ENCODE results near the gene WDFY2. TPM values are rescaled to one million over a fixed set of nuclear protein-coding genes. Genes with fewer than 3 reads are reported as not detected.

WDFY2 gene
- total RNA-seq, 1 donor from 2014 or later: 16.2 TPM

DNA sequence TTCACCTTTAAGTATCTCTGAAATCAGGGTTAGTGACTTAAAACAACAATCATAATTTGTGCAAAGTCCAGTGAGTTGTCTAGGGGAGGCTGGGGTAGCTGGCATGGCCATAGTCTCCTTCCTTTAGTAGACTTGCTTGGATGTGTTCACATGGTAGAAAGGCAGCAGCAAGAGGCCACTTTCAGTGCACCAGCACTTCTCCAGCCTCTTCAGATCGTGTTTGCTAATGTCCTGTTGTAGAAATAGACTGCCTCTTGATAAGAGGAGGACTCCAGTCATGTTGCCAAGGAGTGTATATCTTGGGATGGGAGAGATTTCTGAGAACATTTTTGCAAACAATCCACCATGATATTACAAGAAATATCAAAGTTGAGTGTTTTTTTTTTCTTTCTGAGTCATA lies 22.9 kb downstream of the WDFY2 start:
- peaks cover 3% of the 10 kb centered on the region for H3K36me3 ChIP-seq (ENCODE audit: insufficient read depth, low read length)
- Mint-ChIP-seq H3K9me3 (ENCODE audit: unreplicated experiment) (no peaks in the 10 kb centered on the region), H3K4me1 (ENCODE audit: low read depth, unreplicated experiment) (peaks cover 8% of the 10 kb centered on the region), H3K4me3 (ENCODE audit: unreplicated experiment) (no peak overlapping the region), H3K27ac (ENCODE audit: unreplicated experiment) (no peak overlapping the region), H3K36me3 (ENCODE audit: low read depth, unreplicated experiment) (peaks cover 3% of the 10 kb centered on the region), H3K27me3 (ENCODE audit: low read depth, unreplicated experiment) (no peaks in the 10 kb centered on the region)
- no peak overlapping the region for H3K4me3 ChIP-seq (ENCODE audit: insufficient read depth, low read depth, low read length)
- H3K9me3 ChIP-seq (ENCODE audit: insufficient read depth, low read depth, low read length): no peaks in the 10 kb centered on the region
- no peaks in the 10 kb centered on the region for H3K27me3 ChIP-seq (ENCODE audit: insufficient read depth, low read length)
- no peak overlapping the region for H3K27ac ChIP-seq (ENCODE audit: low read depth, low read length)
- peaks cover 4% of the 10 kb centered on the region for H3K4me1 ChIP-seq (ENCODE audit: insufficient read depth, low read length)
- peaks cover 24% of the 10 kb centered on the region for H4K20me1 ChIP-seq (ENCODE audit: insufficient read depth, low read length)
- no peak overlapping the region for H3K9ac ChIP-seq (ENCODE audit: low read length)
- FAIRE-seq: no peak
- H3K4me2 ChIP-seq (ENCODE audit: low read length): no peak overlapping the region
- no peak for TF ChIP-seq EZH2 (IDR thresholded peaks at IDR 0.05; ENCODE audit: insufficient read depth, low read length)
- TF ChIP-seq, protein P1, sequence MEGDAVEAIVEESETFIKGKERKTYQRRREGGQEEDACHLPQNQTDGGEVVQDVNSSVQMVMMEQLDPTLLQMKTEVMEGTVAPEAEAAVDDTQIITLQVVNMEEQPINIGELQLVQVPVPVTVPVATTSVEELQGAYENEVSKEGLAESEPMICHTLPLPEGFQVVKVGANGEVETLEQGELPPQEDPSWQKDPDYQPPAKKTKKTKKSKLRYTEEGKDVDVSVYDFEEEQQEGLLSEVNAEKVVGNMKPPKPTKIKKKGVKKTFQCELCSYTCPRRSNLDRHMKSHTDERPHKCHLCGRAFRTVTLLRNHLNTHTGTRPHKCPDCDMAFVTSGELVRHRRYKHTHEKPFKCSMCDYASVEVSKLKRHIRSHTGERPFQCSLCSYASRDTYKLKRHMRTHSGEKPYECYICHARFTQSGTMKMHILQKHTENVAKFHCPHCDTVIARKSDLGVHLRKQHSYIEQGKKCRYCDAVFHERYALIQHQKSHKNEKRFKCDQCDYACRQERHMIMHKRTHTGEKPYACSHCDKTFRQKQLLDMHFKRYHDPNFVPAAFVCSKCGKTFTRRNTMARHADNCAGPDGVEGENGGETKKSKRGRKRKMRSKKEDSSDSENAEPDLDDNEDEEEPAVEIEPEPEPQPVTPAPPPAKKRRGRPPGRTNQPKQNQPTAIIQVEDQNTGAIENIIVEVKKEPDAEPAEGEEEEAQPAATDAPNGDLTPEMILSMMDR (IDR thresholded peaks at IDR 0.05; ENCODE audit: insufficient read depth, low read depth, low read length): no peak
- no peak for DNase-seq (ENCODE audit: low read depth)
- no peak overlapping the region for H2AFZ ChIP-seq (ENCODE audit: low read depth, low read length)
- H3K79me2 ChIP-seq (ENCODE audit: insufficient read depth, low read length): peaks cover 93% of the 10 kb centered on the region

DNA sequence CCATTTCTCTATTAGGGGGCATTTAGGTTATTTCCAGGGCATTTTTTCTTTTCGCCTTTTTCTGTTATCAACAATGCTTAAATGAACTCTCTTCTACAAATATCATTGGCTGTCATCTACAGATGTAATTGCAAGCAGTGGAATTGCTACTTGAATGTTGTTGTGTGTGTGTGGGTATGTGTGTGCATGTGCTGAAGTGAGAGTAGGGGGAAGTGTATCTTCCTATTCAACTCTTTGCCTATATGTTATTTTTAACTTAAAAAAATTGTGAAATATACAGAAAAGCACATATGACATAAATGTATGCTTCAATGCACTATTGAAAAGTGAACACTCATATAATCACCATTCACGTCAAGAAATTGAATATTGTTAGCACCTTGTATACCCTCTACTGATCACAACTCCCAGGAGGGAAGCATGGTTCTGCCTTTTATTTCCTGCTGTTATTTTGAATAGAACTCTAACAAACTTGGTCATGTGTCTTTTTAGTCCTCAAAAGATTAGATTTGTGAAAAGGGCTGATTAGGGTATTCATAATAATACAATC lies 24.7 kb downstream of the WDFY2 start:
- no peak overlapping the region for H3K27ac ChIP-seq (ENCODE audit: low read depth, low read length)
- no peak overlapping the region for H3K4me3 Mint-ChIP-seq (ENCODE audit: unreplicated experiment)
- TF ChIP-seq, protein P1 (IDR thresholded peaks at IDR 0.05; ENCODE audit: insufficient read depth, low read depth, low read length): no peak
- TF ChIP-seq EZH2 (IDR thresholded peaks at IDR 0.05; ENCODE audit: insufficient read depth, low read length): no peak
- H3K27ac Mint-ChIP-seq (ENCODE audit: unreplicated experiment): no peak overlapping the region
- no peak overlapping the region for H2AFZ ChIP-seq (ENCODE audit: low read depth, low read length)
- H3K27me3 Mint-ChIP-seq (ENCODE audit: low read depth, unreplicated experiment): no peaks in the 10 kb centered on the region
- H4K20me1 ChIP-seq (ENCODE audit: insufficient read depth, low read length): peaks cover 16% of the 10 kb centered on the region
- no peaks in the 10 kb centered on the region for H3K9me3 ChIP-seq (ENCODE audit: insufficient read depth, low read depth, low read length)
- peaks cover 3% of the 10 kb centered on the region for H3K36me3 Mint-ChIP-seq (ENCODE audit: low read depth, unreplicated experiment)
- H3K4me3 ChIP-seq (ENCODE audit: insufficient read depth, low read depth, low read length): no peak overlapping the region
- peaks cover 4% of the 10 kb centered on the region for H3K4me1 ChIP-seq (ENCODE audit: insufficient read depth, low read length)
- no peak overlapping the region for H3K4me2 ChIP-seq (ENCODE audit: low read length)
- no peaks in the 10 kb centered on the region for H3K27me3 ChIP-seq (ENCODE audit: insufficient read depth, low read length)
- H3K9ac ChIP-seq (ENCODE audit: low read length): no peak overlapping the region
- no peak for DNase-seq (ENCODE audit: low read depth)
- no peaks in the 10 kb centered on the region for H3K9me3 Mint-ChIP-seq (ENCODE audit: unreplicated experiment)
- peaks cover 91% of the 10 kb centered on the region for H3K79me2 ChIP-seq (ENCODE audit: insufficient read depth, low read length)
- FAIRE-seq: no peak
- peaks cover 20% of the 10 kb centered on the region for H3K4me1 Mint-ChIP-seq (ENCODE audit: low read depth, unreplicated experiment)
- H3K36me3 ChIP-seq (ENCODE audit: insufficient read depth, low read length): no peaks in the 10 kb centered on the region

DNA sequence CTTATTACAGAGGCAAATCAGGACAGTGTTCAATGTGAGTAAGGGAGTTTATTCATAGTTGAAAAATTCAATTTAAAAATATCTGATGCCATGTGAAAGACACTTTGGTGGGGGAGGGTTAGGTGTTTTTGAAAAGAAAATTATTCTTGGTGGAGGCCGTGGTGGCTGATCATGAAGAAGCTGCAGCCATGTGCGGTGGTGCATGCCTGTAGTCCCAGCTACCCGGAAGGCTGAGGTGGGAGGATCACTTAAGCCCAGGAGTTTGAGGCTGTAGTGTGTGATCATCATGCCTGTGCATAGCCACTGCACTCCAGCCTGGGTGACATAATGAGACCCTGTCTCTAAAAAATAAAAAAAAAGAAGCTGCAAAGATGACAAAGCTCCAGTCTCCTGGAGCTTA lies 28.6 kb downstream of the WDFY2 start:
- Histone ChIP-seq H3K4me3 (ENCODE audit: insufficient read depth, low read depth, low read length) (no peak overlapping the region), H3K4me2 (ENCODE audit: low read length) (no peak overlapping the region), H3K36me3 (ENCODE audit: insufficient read depth, low read length) (no peaks in the 10 kb centered on the region), H2AFZ (ENCODE audit: low read depth, low read length) (no peak overlapping the region), H3K4me1 (ENCODE audit: insufficient read depth, low read length) (no peaks in the 10 kb centered on the region), H3K27me3 (ENCODE audit: insufficient read depth, low read length) (no peaks in the 10 kb centered on the region), H3K27ac (ENCODE audit: low read depth, low read length) (no peak overlapping the region), H3K9me3 (ENCODE audit: insufficient read depth, low read depth, low read length) (no peaks in the 10 kb centered on the region), H3K9ac (ENCODE audit: low read length) (no peak overlapping the region), H3K79me2 (ENCODE audit: insufficient read depth, low read length) (peaks cover 94% of the 10 kb centered on the region), H4K20me1 (ENCODE audit: insufficient read depth, low read length) (peaks cover 22% of the 10 kb centered on the region)
- H3K4me1 Mint-ChIP-seq (ENCODE audit: low read depth, unreplicated experiment): peaks cover 23% of the 10 kb centered on the region
- no peak for FAIRE-seq
- no peak overlapping the region for H3K4me3 Mint-ChIP-seq (ENCODE audit: unreplicated experiment)
- no peaks in the 10 kb centered on the region for H3K9me3 Mint-ChIP-seq (ENCODE audit: unreplicated experiment)
- H3K36me3 Mint-ChIP-seq (ENCODE audit: low read depth, unreplicated experiment): no peaks in the 10 kb centered on the region
- no peak for DNase-seq (ENCODE audit: low read depth)
- no peaks in the 10 kb centered on the region for H3K27me3 Mint-ChIP-seq (ENCODE audit: low read depth, unreplicated experiment)
- TF ChIP-seq EZH2 (IDR thresholded peaks at IDR 0.05; ENCODE audit: insufficient read depth, low read length): no peak
- TF ChIP-seq, protein P1 (IDR thresholded peaks at IDR 0.05; ENCODE audit: insufficient read depth, low read depth, low read length): no peak
- no peak overlapping the region for H3K27ac Mint-ChIP-seq (ENCODE audit: unreplicated experiment)
